Activated CD4-positive, alpha-beta T cell treated with anti-CD3 and anti-CD28 coated beads, Interleukin-2, Interleukin-6, amounts not matched to agents 100 ng/mL and 50 ng/mL, durations not matched to agents 16 hours and 8 hours (primary cell): ENCODE data around the gene PLEKHB2.
A peak's percentile ranks its signal among the peaks of the same experiment; 100 is the strongest.
"Not testable (repeated sequence)": the region's sequence is repeated elsewhere in the genome, so short reads cannot be mapped to it uniquely, and the experiment has no call there.

Source experiments
- DNase-seq: peaks from one replicate; pipeline ENCODE4 v3.0.0-alpha.2; 2020

Gene PLEKHB2

GRCh38 chr2:131146749-131147148, 41.6 kb downstream of the PLEKHB2 start:
- DNase-seq, result no peak

- no peak for DNase-seq
These were observed 43.3 kb downstream of the PLEKHB2 start for GRCh38 chr2:131148426-131148825.

- DNase-seq, result not testable (repeated sequence)
These were observed 45.0 kb downstream of the PLEKHB2 start for GRCh38 chr2:131150109-131150508.

- no peak for DNase-seq
These were observed 46.3 kb downstream of the PLEKHB2 start for GRCh38 chr2:131151398-131151797.

DNA sequence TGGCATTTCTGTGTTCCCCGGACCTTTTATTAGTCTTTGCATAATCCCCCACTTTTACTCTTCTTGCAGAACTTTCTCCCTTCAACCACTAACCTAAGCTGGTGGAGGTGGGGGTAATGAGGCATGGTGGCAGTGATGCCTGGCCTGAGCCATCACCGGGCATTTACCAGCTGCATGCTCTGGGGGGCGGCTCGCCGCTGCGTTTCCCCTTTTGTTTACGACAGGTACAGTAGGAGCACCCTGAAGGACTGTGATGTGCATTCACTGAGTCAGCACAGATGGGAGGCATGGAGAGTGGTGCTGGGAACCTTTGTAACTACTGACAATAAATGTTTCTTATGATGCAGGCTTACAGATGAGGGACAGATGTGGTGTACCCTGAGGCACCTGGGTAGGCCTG, 46.9 kb downstream of the PLEKHB2 start:
- no peak for DNase-seq

- DNase-seq, result no peak
These were observed 48.4 kb downstream of the PLEKHB2 start for GRCh38 chr2:131153529-131153928.

GRCh38 chr2:131154071-131154531, 49.0 kb downstream of the PLEKHB2 start:
- peak; percentile 88 for DNase-seq

- no peak for DNase-seq
These were observed 49.5 kb downstream of the PLEKHB2 start for GRCh38 chr2:131154647-131155046.

GRCh38 chr2:131155208-131155855, 50.2 kb downstream of the PLEKHB2 start:
- DNase-seq, result no peak

GRCh38 chr2:131156452-131157149, 51.5 kb downstream of the PLEKHB2 start:
- no peak for DNase-seq

DNA sequence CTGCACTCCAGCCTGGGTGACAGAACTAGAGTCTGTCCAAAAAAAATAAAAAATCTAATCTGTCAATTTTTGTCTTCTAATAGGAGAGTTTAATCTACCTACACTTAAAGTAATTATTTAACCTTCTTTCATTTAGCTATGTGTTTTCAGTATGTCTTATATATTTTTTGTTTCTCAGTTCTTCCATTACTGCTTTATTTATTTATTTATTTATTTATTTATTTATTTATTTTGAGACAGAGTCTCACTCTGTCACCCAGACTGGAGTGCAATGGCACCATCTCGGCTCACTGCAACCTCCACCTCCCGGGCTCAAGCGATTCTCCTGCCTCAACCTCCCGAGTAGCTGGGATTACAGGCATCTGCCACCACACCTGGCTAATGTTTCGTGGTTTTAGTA, 60.4 kb downstream of the PLEKHB2 start:
- DNase-seq, result not testable (repeated sequence)

GRCh38 chr2:131168538-131168937, 63.4 kb downstream of the PLEKHB2 start:
- no peak for DNase-seq

- not testable (repeated sequence) for DNase-seq
These were observed 72.9 kb downstream of the PLEKHB2 start for GRCh38 chr2:131178050-131178449.

DNA sequence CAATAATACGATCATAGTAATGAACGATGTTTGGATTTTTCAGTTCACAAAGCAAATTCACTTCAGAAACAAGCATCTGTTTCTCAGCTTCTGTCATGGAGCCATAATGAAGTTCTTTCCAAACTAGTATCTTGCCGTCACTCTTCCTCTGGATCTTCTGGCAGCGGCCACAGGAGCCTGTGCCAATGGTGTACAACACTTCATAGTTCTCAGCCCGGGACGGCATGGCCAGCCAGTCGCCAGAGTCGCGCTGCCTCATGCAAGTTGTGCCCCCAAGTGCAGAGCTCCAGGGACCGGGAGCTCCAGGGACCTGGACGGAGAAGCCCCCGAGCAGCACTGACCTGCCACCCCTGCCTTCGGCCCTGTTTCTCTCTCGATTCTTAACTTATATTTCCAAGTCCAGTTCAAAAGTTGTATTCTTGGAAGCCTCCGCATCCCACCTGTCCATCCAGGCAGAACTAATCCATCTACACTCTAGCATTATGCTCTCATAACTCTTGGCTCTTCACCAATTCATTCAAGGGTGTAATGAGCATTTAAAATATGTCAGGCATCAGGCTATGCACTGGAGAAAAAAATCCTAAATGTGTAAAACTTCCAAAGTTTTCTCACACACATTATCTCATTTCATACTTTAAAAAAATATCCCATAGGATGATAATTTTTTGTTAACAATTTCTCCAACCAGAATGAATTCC, 73.7 kb downstream of the PLEKHB2 start:
- DNase-seq, result not testable (repeated sequence)

- DNase-seq, result not testable (repeated sequence)
These were observed 76.3 kb downstream of the PLEKHB2 start for GRCh38 chr2:131181451-131181850.

DNA sequence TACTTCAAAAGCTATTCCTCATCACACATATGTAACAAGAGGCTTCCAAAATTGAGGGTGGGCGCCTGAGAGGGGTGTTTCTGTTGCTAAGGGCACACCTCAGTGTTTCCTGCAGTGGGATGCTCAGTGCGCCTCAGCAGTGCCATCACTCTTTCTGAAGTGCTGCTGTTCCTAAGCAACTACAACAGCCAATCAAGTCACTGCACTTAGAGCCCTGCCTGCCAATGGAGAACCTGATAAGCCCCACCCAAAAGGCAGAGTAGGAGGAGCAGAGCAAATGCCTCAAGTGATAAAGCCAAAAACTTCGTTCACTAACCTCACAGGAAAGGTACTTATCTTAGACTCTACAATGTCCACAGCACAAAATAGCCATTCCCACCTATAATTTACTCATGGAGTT, 88.3 kb downstream of the PLEKHB2 start:
- not testable (repeated sequence) for DNase-seq

DNA sequence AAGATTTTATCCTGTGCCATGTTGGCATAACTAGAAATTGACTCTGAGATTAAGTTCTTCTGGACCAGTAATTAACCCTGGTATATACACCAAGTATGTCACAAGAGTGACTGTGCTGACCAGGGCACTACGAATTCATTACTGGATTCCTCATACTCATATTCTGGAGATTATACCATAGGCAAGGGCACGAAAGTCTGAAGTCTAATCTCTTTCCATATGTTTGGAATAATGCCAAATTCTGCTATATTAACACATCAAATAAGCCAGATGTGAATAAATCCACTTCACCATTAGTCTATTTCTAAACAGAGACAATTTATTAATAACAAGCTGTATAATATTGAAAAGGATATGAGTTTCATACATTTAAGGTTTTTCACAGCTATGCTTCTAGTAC, 91.0 kb downstream of the PLEKHB2 start:
- DNase-seq, result not testable (repeated sequence)
